Activated naive CD4-positive, alpha-beta T cell treated with anti-CD3 and anti-CD28 coated beads, Interleukin-2, amount 50 U/mL, for 16 hours (primary cell): ENCODE results near the gene KRT73.
"Not testable (repeated sequence)": the region's sequence is repeated elsewhere in the genome, so short reads cannot be mapped to it uniquely, and the experiment has no call there.

ENCODE experiments used
- DNase-seq: peaks from one replicate; pipeline ENCODE4 v3.0.0-alpha.2; 2020

The KRT73 gene

DNA sequence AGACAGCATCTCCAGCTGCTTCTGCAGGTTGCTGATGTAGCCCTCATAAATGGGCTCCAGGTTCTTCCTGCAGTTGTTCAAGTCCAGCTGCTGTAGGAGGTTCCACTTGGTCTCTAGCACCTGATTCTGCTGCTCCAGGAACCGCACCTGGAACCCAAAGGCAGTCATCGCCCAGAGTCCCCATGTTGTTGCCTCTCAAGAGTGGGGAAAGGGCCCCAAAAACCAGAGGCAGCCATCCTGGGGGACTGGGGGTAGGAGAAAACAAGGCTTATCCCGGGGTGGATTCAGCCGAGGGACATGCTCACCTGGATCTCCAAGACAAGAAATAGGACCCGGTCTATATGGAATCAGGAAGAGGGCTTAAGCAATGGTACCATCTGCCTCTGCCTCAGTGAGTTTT is 19.4 kb downstream of the KRT73 start:
- DNase-seq: no peak

DNA sequence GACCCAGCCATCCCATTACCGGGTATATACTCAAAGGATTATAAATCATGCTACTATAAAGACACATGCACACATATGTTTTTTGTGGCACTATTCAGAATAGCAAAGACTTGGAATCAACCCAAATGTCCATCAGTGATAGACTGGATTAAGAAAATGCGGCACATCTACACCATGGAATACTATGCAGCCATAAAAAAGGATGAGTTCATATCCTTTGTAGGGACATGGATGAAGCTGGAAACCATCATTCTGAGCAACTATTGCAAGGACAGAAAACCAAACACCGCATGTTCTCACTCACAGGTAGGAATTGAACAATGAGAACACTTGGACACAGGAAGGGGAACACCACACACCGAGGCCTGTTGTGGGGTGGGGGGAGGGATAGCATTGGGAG is 24.1 kb downstream of the KRT73 start:
- DNase-seq: not testable (repeated sequence)

DNA sequence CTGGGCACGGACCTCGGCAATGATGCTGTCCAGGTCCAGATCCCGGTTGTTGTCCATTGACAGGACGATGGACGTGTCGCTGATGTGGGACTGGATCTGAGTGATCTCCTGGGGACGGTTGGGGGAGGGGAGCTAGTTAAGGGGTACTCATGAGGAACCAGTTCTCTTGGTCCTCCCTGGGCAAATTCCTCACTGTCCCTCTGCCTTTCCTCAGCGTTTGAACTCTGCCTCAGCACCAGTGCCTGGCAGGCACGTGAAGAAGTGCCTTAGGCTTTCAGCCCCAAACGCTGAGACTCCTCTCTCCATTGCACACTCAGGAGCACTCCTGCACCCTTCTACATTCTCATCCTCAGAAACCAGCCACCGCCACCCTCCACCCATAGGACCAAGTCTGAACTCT is 26.8 kb downstream of the KRT73 start:
- no peak for DNase-seq

DNA sequence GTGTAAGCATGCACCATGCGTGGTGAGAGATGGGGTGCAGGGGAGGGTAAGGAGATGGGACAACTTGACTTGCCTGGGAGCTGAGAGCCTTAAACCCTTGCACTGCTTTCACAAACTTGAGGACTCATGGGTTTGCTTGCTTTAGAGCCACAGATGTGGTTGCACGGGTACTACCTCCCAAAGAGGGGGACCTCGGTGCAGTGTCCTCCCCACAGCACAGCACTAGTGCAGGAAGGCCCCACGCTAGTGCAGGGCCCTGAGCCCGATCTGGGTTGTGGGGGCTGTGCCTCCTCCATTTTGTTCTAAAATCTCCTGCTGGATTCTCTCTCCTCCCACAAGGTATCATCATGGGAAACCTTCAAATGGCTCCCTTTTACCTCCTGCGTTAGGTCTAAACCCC is 28.3 kb downstream of the KRT73 start:
- no peak for DNase-seq

DNA sequence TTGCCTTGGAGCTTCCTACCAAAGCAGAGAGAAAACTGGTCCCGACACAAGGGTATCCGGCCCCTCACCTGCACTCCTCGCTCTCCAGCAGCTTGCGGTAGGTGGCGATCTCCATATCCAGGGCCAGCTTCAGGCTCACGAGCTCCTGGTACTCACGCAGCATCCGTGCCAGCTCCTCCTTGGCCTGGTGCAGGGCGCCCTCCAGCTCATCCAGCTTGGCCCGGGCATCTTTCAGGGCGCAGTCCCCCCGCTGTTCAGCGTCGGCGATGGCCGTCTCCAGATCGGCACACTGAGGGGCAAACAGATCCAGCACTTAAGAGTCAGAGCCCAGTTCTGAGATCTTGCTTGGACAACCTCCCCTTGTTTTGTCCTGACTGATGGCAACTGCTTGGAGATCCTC is 30.8 kb downstream of the KRT73 start:
- DNase-seq: no peak

DNA sequence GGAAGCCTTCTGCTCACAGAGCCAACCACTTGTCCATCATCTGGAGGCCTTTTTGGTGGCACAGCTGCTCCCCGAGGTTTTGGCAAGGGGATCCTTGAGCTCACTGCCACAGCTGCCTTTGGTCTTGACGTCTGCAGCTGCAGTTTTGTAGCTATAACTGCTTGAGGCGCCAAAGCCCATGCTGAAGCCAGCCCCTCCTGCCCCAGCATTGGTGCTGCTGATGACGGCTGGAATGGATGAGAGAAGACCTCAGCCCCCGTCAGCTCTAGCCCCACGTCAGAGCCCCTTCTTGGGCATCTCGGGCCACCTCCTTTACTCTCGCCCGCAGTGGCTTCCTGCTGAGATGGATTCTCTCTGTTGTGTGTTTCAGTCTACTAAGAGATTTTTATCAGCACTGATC is 32.4 kb downstream of the KRT73 start:
- DNase-seq: peak; percentile 39

DNA sequence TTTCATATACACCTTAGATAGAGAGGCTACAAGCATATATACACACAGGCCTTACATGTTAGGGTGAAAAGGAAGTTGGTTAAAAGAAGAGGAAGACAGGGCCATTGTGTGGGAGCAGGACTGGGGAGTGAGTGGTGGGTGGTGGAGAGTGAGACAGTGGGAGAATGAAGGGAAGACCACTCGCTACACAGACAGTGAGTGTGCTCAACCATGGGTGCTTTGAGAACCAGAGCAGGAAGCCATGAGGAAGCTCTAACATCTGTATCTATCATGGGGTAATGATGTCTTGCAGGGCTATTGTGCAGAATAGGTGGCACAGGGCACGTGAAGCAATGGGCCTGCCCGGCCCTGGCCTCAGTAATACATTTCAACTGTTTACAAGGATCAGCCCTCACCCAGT is 33.3 kb downstream of the KRT73 start:
- DNase-seq: no peak

DNA sequence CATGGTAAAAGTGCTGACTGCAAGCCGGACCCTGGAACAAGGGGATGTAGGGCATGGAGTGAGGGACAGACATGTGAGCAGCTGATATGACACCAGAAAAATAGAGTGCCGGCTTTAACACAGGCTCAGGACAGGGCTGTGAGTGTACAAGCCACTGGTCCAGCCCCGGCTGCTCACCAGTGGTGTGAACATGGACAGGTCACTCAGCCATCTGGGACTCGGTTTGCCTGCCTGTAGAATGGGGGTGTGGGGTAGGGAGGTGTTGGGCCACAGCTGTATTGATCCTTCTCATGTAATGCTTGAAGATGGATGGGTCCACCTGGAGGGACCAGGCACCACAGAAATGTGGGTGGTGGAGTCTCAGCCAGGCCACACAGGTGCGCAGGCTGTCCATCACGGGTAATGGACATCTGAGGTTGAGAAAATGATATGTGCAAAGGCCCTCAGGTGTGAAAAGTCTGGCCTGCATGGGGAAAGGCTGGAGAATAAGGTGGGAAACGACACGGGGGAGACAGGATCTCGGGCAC is 34.1 kb downstream of the KRT73 start:
- DNase-seq: no peak

DNA sequence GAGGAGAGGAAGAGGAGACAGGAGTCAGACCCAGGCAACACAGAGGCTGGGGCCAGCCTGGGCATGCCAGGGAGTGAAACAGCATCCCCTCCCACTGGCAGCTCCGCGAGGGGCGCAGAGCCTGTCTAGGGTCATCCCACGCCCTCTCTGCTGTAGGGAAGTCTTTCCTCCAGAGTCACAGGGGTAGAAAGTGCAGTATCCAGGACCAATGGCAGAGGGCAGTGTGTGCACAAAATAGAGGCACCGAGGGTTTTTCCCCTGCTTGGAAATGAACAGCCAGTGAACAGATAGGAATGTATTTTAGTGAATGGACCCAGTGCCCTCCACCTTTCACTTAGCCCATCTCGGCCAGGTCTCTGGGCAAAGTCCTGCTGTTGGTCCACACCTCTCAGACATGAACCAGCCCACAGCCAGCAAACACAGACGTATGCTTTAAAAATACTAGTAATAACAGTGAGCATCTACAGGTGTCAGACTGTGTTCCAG is 35.3 kb downstream of the KRT73 start:
- DNase-seq: peak; percentile 67

DNA sequence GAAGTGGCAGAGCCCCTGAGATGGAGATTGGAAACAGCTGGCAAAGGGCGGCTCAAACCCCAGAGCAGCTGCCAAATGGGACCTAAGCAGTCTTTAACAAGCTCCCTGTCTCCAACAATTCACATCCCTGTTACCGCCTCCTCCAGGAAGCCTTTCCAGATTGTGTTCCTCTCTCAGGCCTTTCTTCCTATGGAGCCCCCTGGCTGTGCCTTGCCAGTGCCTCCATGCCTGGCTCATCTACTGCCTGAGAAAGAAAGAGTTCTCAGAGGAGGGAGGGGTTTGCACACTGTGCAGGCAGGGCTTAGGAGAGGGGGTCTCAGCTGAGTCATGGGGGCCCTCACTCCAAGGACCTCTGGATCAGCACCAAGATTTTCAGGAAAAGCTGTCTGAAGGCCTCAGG is 35.9 kb downstream of the KRT73 start:
- no peak for DNase-seq

DNA sequence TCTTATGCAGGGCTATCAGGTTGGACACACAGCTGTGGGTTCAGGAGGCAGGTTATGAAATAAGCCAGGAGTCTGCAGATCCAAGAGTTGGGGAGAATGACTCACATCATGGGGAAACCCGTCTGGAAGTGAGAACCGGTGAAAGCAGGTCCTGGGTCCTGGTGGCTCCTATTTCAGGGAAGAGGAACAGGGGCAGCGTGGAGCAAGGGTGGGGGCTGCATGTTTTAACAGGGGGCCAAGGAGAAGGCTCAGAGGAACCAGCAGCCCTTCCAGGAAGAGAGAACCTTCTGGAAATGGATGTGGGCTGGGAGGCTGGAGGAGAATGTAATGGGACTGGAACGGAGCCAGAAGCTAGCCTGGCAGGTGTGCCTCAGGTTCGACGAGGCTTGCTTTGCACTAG is 36.9 kb downstream of the KRT73 start:
- no peak for DNase-seq

DNA sequence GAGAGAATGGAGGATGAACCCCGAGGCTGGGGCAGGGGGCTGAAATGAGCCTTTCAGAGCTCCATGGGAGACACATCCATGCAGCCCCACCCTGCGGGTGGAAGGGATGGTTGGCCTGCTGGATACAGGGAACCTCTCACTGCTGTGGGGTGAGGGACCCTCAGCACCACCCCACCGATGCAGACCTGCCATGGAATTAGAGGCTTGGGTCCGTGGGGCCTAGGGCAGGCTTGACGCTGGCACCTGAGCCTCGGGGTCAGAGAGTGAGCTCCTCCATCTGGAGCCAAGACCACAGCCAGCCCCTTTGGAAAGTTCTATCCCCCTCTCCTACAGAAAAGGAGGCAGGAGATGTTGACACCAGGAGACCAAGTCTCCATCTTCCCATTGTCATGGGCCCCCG is 37.3 kb downstream of the KRT73 start:
- DNase-seq: no peak

DNA sequence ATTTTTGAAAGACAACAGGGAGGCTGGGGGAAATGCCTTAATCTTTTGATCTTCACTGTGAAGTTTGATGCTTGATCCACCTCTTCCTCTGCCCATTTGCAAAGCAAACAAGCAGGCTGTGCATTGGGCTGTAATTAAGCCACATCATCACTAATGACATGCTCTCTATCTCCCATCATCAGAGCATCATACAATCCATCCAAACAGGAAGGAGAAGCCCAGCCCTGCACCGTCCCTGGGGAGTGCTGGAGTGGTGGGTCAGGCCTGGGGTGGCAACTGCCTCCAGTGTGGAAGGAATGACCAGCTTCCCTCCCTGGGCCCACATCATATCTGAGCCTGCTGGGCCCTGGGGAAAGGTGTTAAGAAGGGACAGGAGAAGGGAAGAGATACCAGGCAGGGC is 37.9 kb downstream of the KRT73 start:
- no peak for DNase-seq

DNA sequence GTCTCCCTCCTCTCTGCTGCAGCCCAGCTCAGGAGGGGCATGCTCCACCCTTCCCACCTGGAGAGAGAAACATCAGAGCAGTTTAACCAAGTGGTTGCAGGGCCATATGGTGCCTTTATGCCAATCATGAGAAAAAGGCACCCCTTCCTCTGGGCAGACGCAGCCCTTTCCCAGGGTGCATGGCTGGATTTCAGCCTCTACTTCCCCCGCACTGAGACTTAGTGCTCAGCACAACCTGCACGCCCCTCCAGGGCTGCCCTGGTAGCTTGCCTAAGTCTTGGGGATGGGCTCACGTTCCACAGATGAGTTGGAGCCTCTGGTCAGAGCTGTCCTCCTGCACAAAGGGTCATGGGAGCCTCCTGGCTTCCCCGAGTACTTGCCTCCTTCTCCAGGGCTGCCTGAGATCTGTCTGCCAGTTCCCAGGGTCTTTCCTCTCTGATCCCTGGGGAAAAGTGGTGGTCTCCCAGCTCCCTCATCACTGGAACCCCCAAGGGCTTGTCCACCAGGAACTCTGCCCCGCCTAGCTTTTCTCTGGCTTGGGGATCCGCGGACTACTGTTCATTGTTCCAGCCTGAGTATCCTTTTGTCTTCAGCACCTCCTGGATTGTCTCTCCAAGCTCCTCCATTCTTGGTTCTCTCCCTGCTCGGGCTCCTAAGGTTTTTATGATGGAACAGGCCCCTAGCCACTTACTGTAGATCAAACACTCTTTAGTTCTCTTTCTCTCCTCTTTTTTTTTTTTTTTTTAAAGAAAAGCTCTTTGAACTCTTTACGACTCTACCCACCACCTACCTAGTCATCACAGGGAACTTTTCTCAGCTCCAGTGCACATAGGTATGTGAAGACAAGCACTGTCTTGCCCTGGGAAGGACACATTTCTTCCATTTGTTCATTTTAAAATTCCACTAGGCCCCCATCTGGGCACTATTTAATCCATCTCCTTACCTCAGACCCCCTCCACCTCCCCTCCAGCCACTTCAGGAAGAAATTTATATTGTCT is 38.6 kb downstream of the KRT73 start:
- no peak for DNase-seq

DNA sequence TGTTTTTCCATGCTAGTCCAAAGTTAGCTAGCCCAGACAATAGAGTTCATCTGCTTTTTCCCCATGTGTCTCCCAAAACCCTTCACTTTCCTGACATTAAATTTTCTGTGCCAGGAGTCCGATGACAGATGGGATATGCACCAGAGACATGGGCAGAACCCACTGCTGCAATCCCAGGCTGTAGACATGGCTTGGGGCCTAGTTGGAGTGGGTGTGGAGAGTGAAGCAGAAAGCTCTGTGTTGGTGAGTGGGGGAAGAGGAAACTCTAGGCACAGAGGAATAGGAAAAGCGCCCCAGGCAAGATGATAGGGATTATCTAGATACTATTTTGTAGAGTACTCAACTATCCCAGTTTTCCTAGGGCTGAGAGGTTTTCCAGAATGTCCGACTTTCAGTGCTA is 39.9 kb downstream of the KRT73 start:
- no peak for DNase-seq

DNA sequence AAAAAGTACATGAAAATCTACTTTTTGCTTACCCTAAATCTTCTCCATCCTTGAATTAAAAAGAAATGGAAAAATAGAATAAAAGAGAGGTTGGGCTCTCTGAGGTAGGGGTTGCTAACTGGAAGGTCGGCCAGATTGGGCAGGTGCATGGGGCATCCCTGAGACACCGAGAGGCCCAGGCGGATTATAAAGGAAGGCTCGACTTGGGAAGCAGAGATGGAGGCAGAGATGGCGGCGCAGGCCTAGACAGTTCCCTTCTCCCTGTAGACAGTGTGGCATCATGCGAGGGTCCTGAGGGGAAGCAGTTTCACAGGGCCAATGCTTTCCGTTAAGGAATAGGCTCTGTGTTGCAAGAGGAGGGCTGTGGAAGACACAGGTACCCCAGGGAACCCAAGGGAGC is 41.0 kb downstream of the KRT73 start:
- DNase-seq: no peak

DNA sequence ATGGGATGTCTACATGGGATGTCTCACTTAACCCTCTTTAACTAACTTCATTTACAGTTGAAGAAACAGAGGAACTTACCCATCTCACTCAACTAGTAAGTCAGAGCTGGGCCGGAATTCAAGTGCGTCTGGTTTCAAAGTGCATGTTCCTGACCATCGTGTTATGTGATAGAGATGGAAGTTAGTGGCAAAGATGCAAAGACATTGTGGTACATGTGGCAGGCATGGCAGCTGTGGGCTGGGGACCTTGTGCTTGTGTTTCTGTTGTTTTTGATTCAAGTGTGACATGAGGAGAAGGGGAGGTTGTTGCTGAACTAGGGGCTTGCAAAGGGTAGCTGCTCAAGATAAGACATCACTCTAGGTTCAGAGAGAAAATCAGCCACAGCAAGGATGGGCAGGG is 42.4 kb downstream of the KRT73 start:
- no peak for DNase-seq

DNA sequence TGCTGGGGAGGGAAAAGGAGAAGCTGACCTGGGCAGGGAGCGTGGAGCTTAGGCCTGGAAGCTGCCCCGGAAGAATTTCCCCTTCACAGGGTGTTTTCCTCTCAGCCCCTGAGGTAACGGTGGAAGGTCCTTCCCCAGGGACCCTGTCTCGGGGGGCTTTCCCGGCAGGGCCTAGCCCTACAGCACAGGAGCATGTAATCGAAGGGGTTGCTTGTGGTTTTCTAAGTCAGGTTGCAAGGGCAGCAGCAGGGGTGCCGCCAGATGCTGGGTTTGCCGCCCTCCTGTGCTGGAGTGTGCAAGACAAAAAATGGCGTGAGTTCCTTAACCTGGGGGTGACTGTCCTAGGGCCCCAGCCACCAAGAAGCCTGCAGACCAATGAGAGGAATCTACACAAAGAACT is 43.1 kb downstream of the KRT73 start:
- DNase-seq: no peak

DNA sequence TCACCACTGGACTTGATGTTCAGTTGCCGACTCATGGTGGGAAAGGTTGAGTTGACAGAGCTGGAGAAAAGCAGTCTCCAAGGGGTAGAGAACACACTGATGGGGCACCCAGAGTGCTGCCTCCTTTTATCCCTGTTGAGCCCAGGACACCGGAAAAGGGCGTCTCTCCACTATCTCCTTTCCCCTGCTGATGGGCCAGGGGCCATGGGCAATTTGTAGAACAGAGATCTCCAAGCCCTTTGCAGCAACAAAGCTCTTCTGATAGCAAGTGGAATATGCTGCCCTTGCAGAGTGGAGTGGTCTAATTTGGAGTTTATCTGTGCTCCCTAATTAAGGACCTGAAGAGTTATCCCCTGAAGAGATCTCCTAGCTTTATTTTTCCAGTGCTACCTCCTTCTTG is 44.6 kb downstream of the KRT73 start, which contains the start of gene KRT74:
TSS of gene KRT74 (minus strand) at position 101 of the 400 bp plus-strand sequence. CDS start at position 35, 66 bp downstream.
- DNase-seq: no peak

DNA sequence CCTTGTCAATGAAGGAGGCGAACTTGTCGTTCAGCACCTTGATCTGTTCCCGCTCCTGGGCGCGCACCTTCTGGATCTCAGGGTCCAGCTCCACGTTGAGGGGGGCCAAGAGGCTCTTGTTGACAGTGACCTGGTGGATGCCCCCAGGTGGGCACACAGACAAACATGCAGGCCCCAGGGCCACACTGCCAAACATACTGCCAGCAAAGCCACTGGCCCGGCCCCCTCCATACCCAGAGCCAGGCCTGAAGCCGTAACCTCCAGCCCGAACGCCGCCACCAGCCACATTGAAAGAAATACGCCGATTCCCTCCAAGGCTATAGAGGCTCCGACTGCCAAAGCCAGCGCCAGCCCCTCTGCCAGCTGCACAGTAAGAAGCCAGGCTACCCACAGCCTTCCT is 45.1 kb downstream of the KRT73 start:
- no peak for DNase-seq

DNA sequence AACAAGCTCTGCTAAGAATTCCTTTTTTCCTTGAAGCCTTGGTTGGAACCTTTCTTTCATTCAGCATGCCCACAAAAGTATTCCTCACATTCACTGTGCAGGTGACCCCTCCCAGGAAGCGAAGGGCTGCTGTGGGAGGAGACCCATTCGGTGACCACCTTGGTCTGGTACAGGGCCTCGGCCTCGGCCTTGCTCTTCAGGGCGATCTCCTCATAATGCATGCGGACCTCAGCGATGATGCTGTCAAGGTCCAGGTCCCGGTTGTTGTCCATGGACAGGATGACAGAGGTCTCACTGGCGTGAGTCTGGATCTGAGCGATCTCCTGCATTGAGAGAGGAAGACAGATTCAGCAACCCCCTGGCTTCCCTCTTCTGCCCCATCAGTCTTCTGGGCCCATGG is 47.8 kb downstream of the KRT73 start:
- no peak for DNase-seq

DNA sequence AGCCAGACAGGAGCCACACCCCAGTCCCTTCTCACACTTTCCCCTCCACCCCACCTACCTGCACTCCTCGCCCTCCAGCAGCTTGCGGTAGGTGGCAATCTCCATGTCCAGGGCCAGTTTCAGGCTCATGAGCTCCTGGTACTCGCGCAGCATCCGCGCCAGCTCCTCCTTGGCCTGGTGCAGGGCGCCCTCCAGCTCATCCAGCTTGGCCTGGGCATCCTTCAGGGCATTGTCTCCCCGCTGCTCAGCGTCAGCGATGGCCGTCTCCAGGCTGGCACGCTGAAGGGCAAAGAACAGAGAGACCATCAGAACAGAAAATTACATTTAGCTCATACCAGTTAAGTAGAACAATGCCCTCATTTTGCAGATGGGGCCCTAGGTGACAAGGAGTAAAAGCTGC is 50.2 kb downstream of the KRT73 start:
- no peak for DNase-seq

DNA sequence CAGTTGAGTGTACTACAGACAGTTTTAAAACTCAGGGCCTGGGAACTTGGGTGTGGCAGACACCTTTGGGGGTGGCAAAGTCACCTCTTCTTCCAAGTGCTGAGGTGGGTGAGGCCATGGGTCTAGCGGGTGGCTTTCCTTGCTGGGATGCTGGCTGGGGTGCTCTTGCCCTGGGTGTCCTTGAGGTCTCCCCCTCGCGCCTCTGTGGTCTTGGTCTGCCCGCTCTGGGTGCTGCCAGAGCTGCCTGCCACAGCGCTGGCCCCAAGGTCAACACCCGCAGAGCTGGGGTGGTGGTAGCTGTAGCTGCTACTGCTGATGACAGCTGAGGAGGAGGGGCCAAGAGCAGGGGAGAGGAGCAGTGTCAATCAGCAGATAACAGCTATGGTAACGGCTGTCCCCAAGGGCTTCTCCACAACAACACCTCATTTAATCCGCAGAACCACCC is 51.5 kb downstream of the KRT73 start:
- DNase-seq: no peak

DNA sequence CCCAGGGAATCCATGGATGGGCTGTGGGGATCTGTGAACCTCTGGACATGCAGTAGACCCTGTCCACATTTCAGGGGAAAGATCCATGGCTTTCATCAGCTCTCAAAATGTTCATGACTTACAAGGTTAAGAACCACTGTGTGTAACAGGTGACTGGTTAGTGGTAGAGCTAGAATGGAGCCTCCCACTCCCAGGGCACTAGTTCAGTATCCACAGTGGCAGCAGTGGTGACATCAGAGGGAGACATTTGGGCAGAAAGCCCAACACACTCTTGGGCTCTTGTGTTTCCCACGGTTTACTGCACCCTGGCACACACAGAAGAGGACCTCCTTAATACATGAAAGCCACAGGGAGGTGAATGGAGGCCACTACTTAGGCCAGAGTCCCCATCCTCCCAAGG is 53.8 kb downstream of the KRT73 start:
- DNase-seq: no peak
